ENCODE data around the gene C19orf18.
"Not testable (repeated sequence)": the region's sequence is repeated elsewhere in the genome, so short reads cannot be mapped to it uniquely, and the experiment has no call there.

- TF ChIP-seq CTCF (IDR thresholded peaks at IDR 0.05; ENCODE audit: extremely low read depth in 1 of 2, insufficient read depth in 1 of 2, low read depth in 1 of 2, low read length in 2 of 2); JUN (IDR thresholded peaks at IDR 0.05; ENCODE audit: borderline replicate concordance, insufficient read depth, insufficient read length, low read depth); POLR2A (IDR thresholded peaks at IDR 0.05; ENCODE audit: low read depth, low read length); POLR2AphosphoS5 (IDR thresholded peaks at IDR 0.05; ENCODE audit: insufficient read depth, low read depth, low read length): not testable (repeated sequence)
Observed at GRCh38 chr19:58008877-58009276, 34.5 kb upstream of the C19orf18 start.

All from endothelial cell of umbilical vein (primary cell).